ENCODE measurements around the gene ZBTB47.

Gene ZBTB47

GRCh38 chr3:42639192-42639591 lies 14.3 kb upstream of the ZBTB47 start:
- H3K27ac ChIP-seq (ENCODE audit: insufficient read depth in 1 of 2, low read depth in 1 of 2, low read length in 2 of 2, poor library complexity in 1 of 2, severe bottlenecking in 2 of 2), result peak overlapping the region in 1 of 2 experiments; percentile 50
- CTCF ChIA-PET, result interaction anchor here (1.5 kb wide), 1 partner anchor 10 kb away, joined by 4 read pairs; no protein-coding TSS in a partner anchor
- no peaks in the 10 kb centered on the region for H3K4me1 ChIP-seq (ENCODE audit: control extremely low read depth in 1 of 4, control insufficient read depth in 4 of 4, insufficient read depth in 4 of 4, low read length in 3 of 4)
- WGBS (ENCODE audit: insufficient coverage), result 98% methylated on average over 5 of the region's 6 CpGs
- H3K36me3 ChIP-seq (ENCODE audit: control insufficient read depth in 4 of 4, insufficient read depth in 4 of 4, low read length in 3 of 4), result peaks cover 45 to 94% (median 73%) of the 10 kb centered on the region in 4 experiments
- no peaks in the 10 kb centered on the region for H3K9me3 ChIP-seq (ENCODE audit: control extremely low read depth in 1 of 5, control insufficient read depth in 4 of 5, insufficient read depth in 2 of 5, low read depth in 1 of 5, low read length in 4 of 5)
- DNase-seq, result no peak
- H3K27me3 ChIP-seq (replicated peaks in 2 of 5; ENCODE audit: control insufficient read depth in 4 of 5, insufficient read depth in 5 of 5, low read length in 4 of 5), result no peaks in the 10 kb centered on the region
- H3K4me3 ChIP-seq (ENCODE audit: control insufficient read depth in 1 of 7, extremely low read depth in 1 of 7, insufficient read depth in 4 of 7, low read depth in 2 of 7, low read length in 6 of 7), result no peak overlapping the region
- POLR2A ChIA-PET, result no interaction called here

- peaks cover 50 to 97% (median 78%) of the 10 kb centered on the region in 4 experiments for H3K36me3 ChIP-seq (ENCODE audit: control insufficient read depth in 4 of 4, insufficient read depth in 4 of 4, low read length in 3 of 4)
- POLR2A ChIA-PET, result no interaction called here
- CTCF ChIA-PET, result interaction anchor here (1.5 to 1.9 kb wide), 2 partner anchors 11 to 58 kb away, joined by 4 to 7 read pairs; partner anchors contain the start of gene SEC22C
Observed at GRCh38 chr3:42640129-42640528, 13.4 kb upstream of the ZBTB47 start.

GRCh38 chr3:42640771-42641370 lies 12.6 kb upstream of the ZBTB47 start:
- ChIA-PET CTCF (interaction anchor here (1.9 kb wide), 1 partner anchor 59 kb away, joined by 7 read pairs; the partner anchor contains the start of gene SEC22C), POLR2A (no interaction called here)
- H3K9me3 ChIP-seq (ENCODE audit: control extremely low read depth in 1 of 5, control insufficient read depth in 4 of 5, insufficient read depth in 2 of 5, low read depth in 1 of 5, low read length in 4 of 5), result no peaks in the 10 kb centered on the region
- peaks cover 50 to 98% (median 77%) of the 10 kb centered on the region in 4 experiments for H3K36me3 ChIP-seq (ENCODE audit: control insufficient read depth in 4 of 4, insufficient read depth in 4 of 4, low read length in 3 of 4)
- DNase-seq, result no peak
- H3K27me3 ChIP-seq (replicated peaks in 2 of 5; ENCODE audit: control insufficient read depth in 4 of 5, insufficient read depth in 5 of 5, low read length in 4 of 5), result no peaks in the 10 kb centered on the region
- no peaks in the 10 kb centered on the region for H3K4me1 ChIP-seq (ENCODE audit: control extremely low read depth in 1 of 4, control insufficient read depth in 4 of 4, insufficient read depth in 4 of 4, low read length in 3 of 4)
- WGBS (ENCODE audit: insufficient coverage), result 81% methylated on average over 3 of the region's 6 CpGs
- no peak overlapping the region for H3K4me3 ChIP-seq (ENCODE audit: control insufficient read depth in 1 of 7, extremely low read depth in 1 of 7, insufficient read depth in 4 of 7, low read depth in 2 of 7, low read length in 6 of 7)
- no peak overlapping the region for H3K27ac ChIP-seq (ENCODE audit: insufficient read depth in 1 of 2, low read depth in 1 of 2, low read length in 2 of 2, poor library complexity in 1 of 2, severe bottlenecking in 2 of 2)

More at GRCh38 chr3:42640129-42640528, 13.4 kb upstream of the ZBTB47 start:
- no peak overlapping the region for H3K4me3 ChIP-seq (ENCODE audit: control insufficient read depth in 1 of 7, extremely low read depth in 1 of 7, insufficient read depth in 4 of 7, low read depth in 2 of 7, low read length in 6 of 7)
- no peaks in the 10 kb centered on the region for H3K4me1 ChIP-seq (ENCODE audit: control extremely low read depth in 1 of 4, control insufficient read depth in 4 of 4, insufficient read depth in 4 of 4, low read length in 3 of 4)
- H3K27me3 ChIP-seq (replicated peaks in 2 of 5; ENCODE audit: control insufficient read depth in 4 of 5, insufficient read depth in 5 of 5, low read length in 4 of 5), result no peaks in the 10 kb centered on the region
- H3K27ac ChIP-seq (ENCODE audit: insufficient read depth in 1 of 2, low read depth in 1 of 2, low read length in 2 of 2, poor library complexity in 1 of 2, severe bottlenecking in 2 of 2), result no peak overlapping the region
- no peak for DNase-seq
- no peaks in the 10 kb centered on the region for H3K9me3 ChIP-seq (ENCODE audit: control extremely low read depth in 1 of 5, control insufficient read depth in 4 of 5, insufficient read depth in 2 of 5, low read depth in 1 of 5, low read length in 4 of 5)

- H3K36me3 ChIP-seq (ENCODE audit: control insufficient read depth in 4 of 4, insufficient read depth in 4 of 4, low read length in 3 of 4), result peaks cover 18 to 67% (median 38%) of the 10 kb centered on the region in 4 experiments
- WGBS (ENCODE audit: insufficient coverage), result 100% methylated on average over 2 of the region's 5 CpGs
- ChIA-PET POLR2A (no interaction called here), CTCF (interaction anchor here (1.6 to 2.5 kb wide), 3 partner anchors 11 to 65 kb away, joined by 4 to 11 read pairs (median 11); partner anchors contain the start of gene SEC22C)
- H3K4me3 ChIP-seq (ENCODE audit: control insufficient read depth in 1 of 7, extremely low read depth in 1 of 7, insufficient read depth in 4 of 7, low read depth in 2 of 7, low read length in 6 of 7), result no peak overlapping the region
- DNase-seq, result no peak
- no peaks in the 10 kb centered on the region for H3K9me3 ChIP-seq (ENCODE audit: control extremely low read depth in 1 of 5, control insufficient read depth in 4 of 5, insufficient read depth in 2 of 5, low read depth in 1 of 5, low read length in 4 of 5)
- peak overlapping the region in 1 of 2 experiments; percentile 7 for H3K27ac ChIP-seq (ENCODE audit: insufficient read depth in 1 of 2, low read depth in 1 of 2, low read length in 2 of 2, poor library complexity in 1 of 2, severe bottlenecking in 2 of 2)
- H3K4me1 ChIP-seq (ENCODE audit: control extremely low read depth in 1 of 4, control insufficient read depth in 4 of 4, insufficient read depth in 4 of 4, low read length in 3 of 4), result peaks cover 4 to 15% (median 11%) of the 10 kb centered on the region in 4 experiments
- H3K27me3 ChIP-seq (replicated peaks in 2 of 5; ENCODE audit: control insufficient read depth in 4 of 5, insufficient read depth in 5 of 5, low read length in 4 of 5), result no peaks in the 10 kb centered on the region
Observed at GRCh38 chr3:42647821-42648459, 5.6 kb upstream of the ZBTB47 start.

- H3K9me3 ChIP-seq (ENCODE audit: control extremely low read depth in 1 of 5, control insufficient read depth in 4 of 5, insufficient read depth in 2 of 5, low read depth in 1 of 5, low read length in 4 of 5), result no peaks in the 10 kb centered on the region
- no CpG with 5 or more reads among the region's 2 CpGs for WGBS (ENCODE audit: insufficient coverage)
- H3K4me3 ChIP-seq (ENCODE audit: control insufficient read depth in 1 of 7, extremely low read depth in 1 of 7, insufficient read depth in 4 of 7, low read depth in 2 of 7, low read length in 6 of 7), result no peak overlapping the region
- POLR2A ChIA-PET, result no interaction called here
- peaks cover 13 to 56% (median 32%) of the 10 kb centered on the region in 4 experiments for H3K36me3 ChIP-seq (ENCODE audit: control insufficient read depth in 4 of 4, insufficient read depth in 4 of 4, low read length in 3 of 4)
- CTCF ChIA-PET, result interaction anchor here (2.1 to 2.5 kb wide), 2 partner anchors 12 to 66 kb away, joined by 11 read pairs; partner anchors contain the start of gene SEC22C
- no peak for DNase-seq
- H3K27me3 ChIP-seq (replicated peaks in 2 of 5; ENCODE audit: control insufficient read depth in 4 of 5, insufficient read depth in 5 of 5, low read length in 4 of 5), result no peaks in the 10 kb centered on the region
- H3K4me1 ChIP-seq (ENCODE audit: control extremely low read depth in 1 of 4, control insufficient read depth in 4 of 4, insufficient read depth in 4 of 4, low read length in 3 of 4), result peaks cover 6 to 25% (median 21%) of the 10 kb centered on the region in 4 experiments
- no peak overlapping the region for H3K27ac ChIP-seq (ENCODE audit: insufficient read depth in 1 of 2, low read depth in 1 of 2, low read length in 2 of 2, poor library complexity in 1 of 2, severe bottlenecking in 2 of 2)
Observed at GRCh38 chr3:42649006-42649405, 4.5 kb upstream of the ZBTB47 start.

GRCh38 chr3:42649783-42650182 lies 3.7 kb upstream of the ZBTB47 start:
- Histone ChIP-seq H3K36me3 (ENCODE audit: control insufficient read depth in 4 of 4, insufficient read depth in 4 of 4, low read length in 3 of 4) (peaks cover 8 to 48% (median 25%) of the 10 kb centered on the region in 4 experiments), H3K9me3 (ENCODE audit: control extremely low read depth in 1 of 5, control insufficient read depth in 4 of 5, insufficient read depth in 2 of 5, low read depth in 1 of 5, low read length in 4 of 5) (no peaks in the 10 kb centered on the region), H3K4me3 (ENCODE audit: control insufficient read depth in 1 of 7, extremely low read depth in 1 of 7, insufficient read depth in 4 of 7, low read depth in 2 of 7, low read length in 6 of 7) (no peak overlapping the region), H3K27ac (ENCODE audit: insufficient read depth in 1 of 2, low read depth in 1 of 2, low read length in 2 of 2, poor library complexity in 1 of 2, severe bottlenecking in 2 of 2) (no peak overlapping the region), H3K4me1 (ENCODE audit: control extremely low read depth in 1 of 4, control insufficient read depth in 4 of 4, insufficient read depth in 4 of 4, low read length in 3 of 4) (peaks cover 6 to 29% (median 25%) of the 10 kb centered on the region in 4 experiments), H3K27me3 (replicated peaks in 2 of 5; ENCODE audit: control insufficient read depth in 4 of 5, insufficient read depth in 5 of 5, low read length in 4 of 5) (no peaks in the 10 kb centered on the region)
- 98% methylated on average over 4 of the region's 4 CpGs for WGBS (ENCODE audit: insufficient coverage)
- CTCF ChIA-PET, result interaction anchor here (2.5 kb wide), 1 partner anchor 13 kb away, joined by 11 read pairs; no protein-coding TSS in a partner anchor
- POLR2A ChIA-PET, result interaction anchor here (0.7 kb wide), 1 partner anchor 50 kb away, joined by 3 read pairs; no protein-coding TSS in a partner anchor
- no peak for DNase-seq

Measured in common myeloid progenitor, CD34-positive (primary cell).